Endothelial cell (in vitro differentiated cells): ENCODE measurements around the gene NGRN. TPM values are rescaled to one million over a fixed set of nuclear protein-coding genes. Genes with fewer than 3 reads are reported as not detected.

Experiments used
- DNase-seq: peaks from one replicate; pipeline ENCODE4 v3.0.0; 2021; ENCODE audit warnings: low spot score
- H3K27ac Mint-ChIP-seq: one replicate; pipeline ENCODE4 v1.8.0; 2021; ENCODE audit warnings: mixed read lengths, inconsistent platforms; ENCODE audit not compliant: unreplicated experiment
- H3K27me3 Mint-ChIP-seq: one replicate; pipeline ENCODE4 v1.8.0; 2021; ENCODE audit warnings: mild to moderate bottlenecking, moderate library complexity, mixed read lengths, inconsistent platforms; ENCODE audit not compliant: unreplicated experiment
- H3K36me3 Mint-ChIP-seq: one replicate; pipeline ENCODE4 v1.8.0; 2021; ENCODE audit warnings: mild to moderate bottlenecking, low read depth, mixed read lengths, inconsistent platforms; ENCODE audit not compliant: unreplicated experiment
- H3K4me1 Mint-ChIP-seq: one replicate; pipeline ENCODE4 v1.8.0; 2021; ENCODE audit warnings: mild to moderate bottlenecking, mixed read lengths, inconsistent platforms; ENCODE audit not compliant: unreplicated experiment
- H3K4me3 Mint-ChIP-seq: one replicate; pipeline ENCODE4 v1.8.0; 2021; ENCODE audit warnings: mild to moderate bottlenecking, mixed read lengths, inconsistent platforms; ENCODE audit not compliant: unreplicated experiment
- H3K9me3 Mint-ChIP-seq: one replicate; pipeline ENCODE4 v1.8.0; 2021; ENCODE audit warnings: mixed read lengths, inconsistent platforms; ENCODE audit not compliant: unreplicated experiment
- total RNA-seq: library from RNA; stranded (reverse); fragmentation: NEBNext Ultra II Directional; extraction: Animal tissue kit (Norgen Biotek cat#: 25700); gene quantifications from one replicate; pipeline ENCODE4 v1.2.1, GENCODE V29; 2021; ENCODE audit not compliant: unreplicated experiment
- TF ChIP-seq, protein P1 (sequence below): fragments of 200-600 bp; sonication (generic); IDR thresholded peaks from one replicate; pipeline ENCODE4 v1.5.0; 2021; ENCODE audit warnings: antibody characterized with exemption; ENCODE audit not compliant: unreplicated experiment

Gene NGRN
- total RNA-seq, 1 donor from 2014 or later = 69.0 TPM

DNA sequence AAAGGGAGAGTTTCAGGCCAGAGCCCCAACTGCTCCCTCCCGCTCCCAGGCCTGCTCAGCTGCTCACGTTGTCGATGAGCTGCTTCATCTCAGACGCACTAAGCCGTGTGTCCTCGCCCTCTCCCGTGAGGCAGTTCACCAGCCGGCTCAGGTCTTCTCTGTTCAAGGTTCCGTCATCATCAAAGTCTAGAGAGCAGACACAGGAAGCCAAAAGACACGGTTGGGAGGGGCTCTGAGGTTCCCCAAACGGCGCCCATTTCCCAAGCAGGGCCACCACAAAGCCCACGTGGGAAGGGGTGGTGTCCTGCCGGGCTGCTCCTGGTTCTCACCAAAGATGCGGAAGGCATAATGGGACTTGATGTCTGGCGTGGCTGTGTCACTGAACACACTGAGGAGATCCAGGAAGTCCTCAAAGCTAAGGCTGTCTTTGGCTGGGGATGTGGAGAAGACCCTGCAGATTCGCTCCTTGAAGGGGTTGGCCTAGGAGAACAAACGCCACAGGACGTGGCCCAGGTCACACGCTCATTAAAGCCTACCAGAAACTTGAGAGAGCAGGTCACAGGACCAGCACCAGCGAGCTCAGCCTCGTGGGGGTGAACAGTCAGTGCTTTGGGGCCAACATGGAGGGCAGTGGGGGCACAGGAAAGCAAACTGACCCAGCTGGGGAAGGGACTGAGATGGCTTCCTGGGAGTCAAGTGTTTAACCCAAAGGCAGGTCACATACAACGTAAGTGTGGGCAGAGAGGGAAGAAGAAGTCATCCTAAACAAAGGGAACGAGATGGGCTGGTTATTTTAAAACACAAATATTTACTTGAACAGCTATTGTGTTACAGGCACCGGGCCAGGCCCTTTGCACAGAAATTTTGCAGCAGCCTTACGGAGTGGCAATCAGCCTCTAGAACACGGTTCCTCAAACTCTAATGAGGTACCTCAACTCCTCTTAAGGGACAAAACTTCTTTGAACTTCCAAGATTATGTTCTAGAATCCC, 34.1 kb upstream of the NGRN start:
- Mint-ChIP-seq H3K4me1 (peaks cover 14% of the 10 kb centered on the region), H3K36me3 (peaks cover 15% of the 10 kb centered on the region), H3K4me3 (no peak overlapping the region), H3K9me3 (no peaks in the 10 kb centered on the region), H3K27ac (no peak overlapping the region), H3K27me3 (peaks cover 1% of the 10 kb centered on the region)
- no peak for DNase-seq
- TF ChIP-seq, protein P1, sequence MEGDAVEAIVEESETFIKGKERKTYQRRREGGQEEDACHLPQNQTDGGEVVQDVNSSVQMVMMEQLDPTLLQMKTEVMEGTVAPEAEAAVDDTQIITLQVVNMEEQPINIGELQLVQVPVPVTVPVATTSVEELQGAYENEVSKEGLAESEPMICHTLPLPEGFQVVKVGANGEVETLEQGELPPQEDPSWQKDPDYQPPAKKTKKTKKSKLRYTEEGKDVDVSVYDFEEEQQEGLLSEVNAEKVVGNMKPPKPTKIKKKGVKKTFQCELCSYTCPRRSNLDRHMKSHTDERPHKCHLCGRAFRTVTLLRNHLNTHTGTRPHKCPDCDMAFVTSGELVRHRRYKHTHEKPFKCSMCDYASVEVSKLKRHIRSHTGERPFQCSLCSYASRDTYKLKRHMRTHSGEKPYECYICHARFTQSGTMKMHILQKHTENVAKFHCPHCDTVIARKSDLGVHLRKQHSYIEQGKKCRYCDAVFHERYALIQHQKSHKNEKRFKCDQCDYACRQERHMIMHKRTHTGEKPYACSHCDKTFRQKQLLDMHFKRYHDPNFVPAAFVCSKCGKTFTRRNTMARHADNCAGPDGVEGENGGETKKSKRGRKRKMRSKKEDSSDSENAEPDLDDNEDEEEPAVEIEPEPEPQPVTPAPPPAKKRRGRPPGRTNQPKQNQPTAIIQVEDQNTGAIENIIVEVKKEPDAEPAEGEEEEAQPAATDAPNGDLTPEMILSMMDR = no peak

DNA sequence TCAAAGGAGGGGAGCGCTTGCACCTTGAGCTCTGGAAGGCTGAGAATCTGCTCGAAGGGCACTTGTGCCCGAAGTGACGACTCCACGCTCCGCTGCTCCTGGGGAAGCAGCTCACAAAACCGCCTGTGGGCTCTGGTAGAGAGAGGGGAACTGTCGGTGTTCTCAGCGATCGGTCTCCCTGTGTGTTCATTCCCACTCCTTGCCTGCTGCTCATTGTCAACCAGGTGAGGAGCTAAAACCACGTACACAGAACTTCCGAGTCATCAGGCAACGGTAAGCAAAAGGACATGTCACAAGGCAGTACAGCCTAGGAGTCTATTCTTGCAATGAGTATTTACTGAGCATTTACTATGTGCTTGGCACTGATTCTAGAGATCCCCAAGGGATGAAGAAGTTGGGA, 33.3 kb upstream of the NGRN start:
- no peaks in the 10 kb centered on the region for H3K9me3 Mint-ChIP-seq
- TF ChIP-seq, protein P1 = no peak
- H3K36me3 Mint-ChIP-seq = peaks cover 15% of the 10 kb centered on the region
- H3K4me3 Mint-ChIP-seq = no peak overlapping the region
- peak overlapping the region; percentile 18 for H3K27ac Mint-ChIP-seq
- DNase-seq = no peak
- peaks cover 1% of the 10 kb centered on the region for H3K27me3 Mint-ChIP-seq
- peaks cover 14% of the 10 kb centered on the region for H3K4me1 Mint-ChIP-seq

DNA sequence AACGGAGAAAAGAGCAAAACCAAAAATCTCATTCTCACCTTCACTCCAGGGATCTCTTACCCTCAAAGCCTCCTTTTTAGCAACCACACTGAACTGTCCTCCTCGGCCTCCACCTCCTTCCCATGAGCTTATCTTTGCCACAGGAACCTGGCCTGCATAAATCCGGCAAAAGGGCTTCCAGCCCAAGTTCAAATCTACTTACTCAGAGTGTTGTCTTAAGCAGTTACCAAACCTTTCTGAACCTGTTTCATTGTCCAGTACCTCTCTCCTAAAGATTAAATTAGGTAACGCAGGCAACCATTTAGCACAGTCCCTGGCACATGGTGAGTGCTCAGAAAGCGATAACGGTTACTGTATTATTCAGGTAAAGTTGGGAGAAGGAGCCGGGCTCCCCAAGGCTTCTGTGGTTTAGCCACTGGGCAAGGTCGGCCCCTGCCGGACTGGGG, 32.5 kb upstream of the NGRN start:
- H3K27ac Mint-ChIP-seq = peak overlapping the region; percentile 48
- peaks cover 1% of the 10 kb centered on the region for H3K27me3 Mint-ChIP-seq
- peak overlapping the region; percentile 80 for H3K4me3 Mint-ChIP-seq
- DNase-seq = no peak
- H3K36me3 Mint-ChIP-seq = peaks cover 15% of the 10 kb centered on the region
- no peaks in the 10 kb centered on the region for H3K9me3 Mint-ChIP-seq
- TF ChIP-seq, protein P1 = no peak
- peaks cover 14% of the 10 kb centered on the region for H3K4me1 Mint-ChIP-seq

DNA sequence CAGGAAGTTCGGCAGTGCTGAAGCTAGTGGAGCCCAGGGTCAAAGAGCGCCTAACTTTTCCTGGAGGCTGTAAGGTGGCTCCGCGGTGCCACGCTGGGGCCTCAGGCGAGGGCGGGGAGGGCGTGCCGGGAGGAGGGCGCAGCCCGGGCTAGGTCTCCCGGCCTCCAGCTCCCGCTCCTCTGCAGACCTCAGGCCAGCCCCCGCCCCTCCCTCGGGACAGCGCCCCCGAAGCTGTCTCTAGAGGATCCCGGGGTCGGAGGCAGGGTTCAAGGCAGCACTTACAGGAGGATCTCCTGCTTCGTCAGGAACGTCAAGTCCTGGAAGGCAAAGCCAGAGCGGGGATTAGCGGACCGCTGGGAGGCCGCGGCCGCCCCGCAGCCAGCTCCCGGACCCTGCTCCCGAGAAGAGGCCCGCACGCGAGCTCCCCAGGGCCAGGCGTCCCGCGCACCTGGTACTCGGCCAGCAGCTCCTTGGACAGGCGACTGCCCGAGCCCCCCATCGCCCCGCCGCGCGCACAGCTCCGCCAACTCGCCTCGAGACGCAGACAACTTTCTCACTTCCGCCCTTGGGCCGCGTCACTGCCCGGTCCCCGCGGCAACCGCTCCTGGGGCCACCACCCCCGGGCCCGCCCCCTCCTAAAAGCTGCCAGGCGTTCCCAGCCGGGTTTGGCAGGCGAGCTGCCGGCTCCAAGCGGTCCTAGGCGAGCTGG, 31.9 kb upstream of the NGRN start, which contains the start of gene CIB1:
CIB1 (minus strand) TSS at position 555 of the 709 bp plus-strand sequence; CDS start at position 499, 56 bp downstream.
- Mint-ChIP-seq H3K4me1 (peaks cover 14% of the 10 kb centered on the region), H3K36me3 (peaks cover 15% of the 10 kb centered on the region), H3K27ac (peak within 1 kb of the TSS; percentile 48), H3K9me3 (no peaks in the 10 kb centered on the region), H3K27me3 (peaks cover 1% of the 10 kb centered on the region), H3K4me3 (peak within 1 kb of the TSS; percentile 89)
- TF ChIP-seq, protein P1 = no peak
- DNase-seq = peak; percentile 82
